GM19239 (cell line): ENCODE measurements around the gene MRPL43.
"Not testable (repeated sequence)": the region's sequence is repeated elsewhere in the genome, so short reads cannot be mapped to it uniquely, and the experiment has no call there.

Experiments used
- DNase-seq: peaks from one replicate; pipeline ENCODE4 v3.0.0; 2011; ENCODE audit warnings: low spot score; ENCODE audit not compliant: insufficient read length
- FAIRE-seq: peaks from 2 replicates; lab custom pipeline; 2011; peaks lifted over from hg19 to GRCh38; lab: Jason Lieb, UNC

Gene MRPL43

DNA sequence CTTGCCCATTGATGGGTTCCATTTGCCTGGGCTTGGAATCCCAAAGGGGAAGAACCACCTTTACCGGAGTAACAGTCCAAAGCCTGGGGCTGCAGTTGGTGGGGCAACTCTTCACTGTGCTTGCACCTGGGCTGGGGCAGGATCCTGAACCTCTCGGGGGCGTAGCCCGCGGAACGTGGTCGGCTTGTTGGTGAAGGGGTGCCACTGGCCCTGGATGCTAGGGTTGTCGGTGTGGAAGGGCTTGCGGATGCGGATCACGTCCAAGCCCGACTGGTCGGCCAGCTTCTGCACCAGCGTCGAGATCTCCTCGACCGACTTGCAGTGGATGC lies 710 bp downstream of the MRPL43 start:
- no peak for DNase-seq
- FAIRE-seq = no peak

DNA sequence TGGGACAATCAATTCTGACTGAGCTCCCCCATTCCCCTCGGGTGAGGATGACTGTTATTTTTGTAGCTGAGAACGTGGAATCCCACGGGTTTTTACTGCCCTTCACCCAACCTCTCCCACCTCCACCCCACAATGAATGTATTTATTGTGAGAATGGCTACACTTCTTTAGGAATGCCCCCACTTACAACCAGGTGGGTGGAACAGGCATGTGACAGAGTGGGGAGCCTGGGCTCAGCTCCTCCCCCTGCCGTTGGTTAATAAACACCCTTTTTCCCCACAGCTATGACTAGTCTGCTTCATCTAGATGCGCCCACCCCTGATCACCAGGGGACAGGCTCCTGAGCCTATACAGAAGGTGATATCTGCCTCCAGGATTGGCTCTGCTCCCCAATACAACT lies 2.0 kb downstream of the MRPL43 start:
- DNase-seq (no peak), FAIRE-seq (no peak)

DNA sequence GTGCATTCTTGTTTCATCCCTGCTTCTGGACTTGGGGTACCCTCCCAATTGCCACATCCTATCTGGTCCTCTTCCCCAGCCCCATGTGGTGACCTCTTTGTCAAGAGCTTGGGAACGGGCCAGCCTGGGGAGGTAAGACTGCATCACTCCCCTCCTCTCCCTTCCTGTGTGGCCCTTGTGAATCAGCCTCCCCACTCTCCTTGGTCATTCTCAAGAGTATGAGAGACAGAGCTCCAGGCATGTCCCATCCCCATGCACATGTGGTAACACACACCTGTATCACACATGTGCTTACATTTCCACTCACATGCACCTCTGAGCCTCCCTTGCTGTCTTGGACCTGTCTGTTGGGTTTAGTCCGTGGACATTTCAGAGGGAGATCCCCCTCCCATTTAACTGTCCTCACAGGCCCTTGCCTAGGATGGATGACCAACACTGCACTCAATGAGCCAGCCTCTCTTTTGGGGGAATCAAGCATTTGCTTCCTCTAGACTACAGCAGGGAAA lies 2.6 kb downstream of the MRPL43 start:
- FAIRE-seq (no peak), DNase-seq (no peak)

DNA sequence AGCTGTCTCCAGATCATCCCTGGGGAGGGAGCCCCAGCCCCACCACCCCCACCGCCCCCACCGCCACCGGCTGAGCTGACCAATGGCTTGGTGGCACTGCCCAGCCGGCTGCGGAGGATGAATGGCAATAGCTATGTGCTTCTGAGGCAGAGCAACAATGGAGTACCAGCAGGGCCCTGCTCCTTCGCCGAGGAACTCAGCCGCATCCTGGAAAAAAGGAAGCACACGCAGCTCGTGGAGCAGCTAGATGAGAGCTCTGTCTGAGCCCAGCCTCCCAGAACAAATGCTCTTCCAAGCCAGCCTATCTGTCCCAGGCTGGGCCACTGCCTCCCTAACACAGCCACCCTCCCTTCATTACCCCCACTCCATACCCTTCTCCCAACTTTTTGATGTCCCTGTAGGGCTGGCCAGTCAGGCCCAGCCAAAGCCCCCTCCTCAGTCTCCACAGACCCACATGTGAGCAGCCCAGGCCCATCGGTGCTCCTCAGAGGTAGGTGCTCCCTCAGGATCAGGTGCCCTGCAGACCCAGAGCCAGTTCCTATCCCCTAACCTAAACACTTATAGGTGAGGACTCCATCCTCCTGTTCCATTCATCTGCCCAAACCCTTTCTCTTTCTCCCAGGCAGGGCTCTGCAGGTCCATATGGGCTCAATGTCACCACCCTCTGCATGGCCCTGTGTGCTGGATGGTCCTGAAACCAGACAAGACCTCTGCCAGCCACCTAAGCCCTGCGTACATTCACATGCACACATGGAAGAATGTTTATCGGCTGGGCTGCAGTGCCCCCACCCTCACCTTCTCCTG lies 3.2 kb downstream of the MRPL43 start:
- no peak for FAIRE-seq
- no peak for DNase-seq

DNA sequence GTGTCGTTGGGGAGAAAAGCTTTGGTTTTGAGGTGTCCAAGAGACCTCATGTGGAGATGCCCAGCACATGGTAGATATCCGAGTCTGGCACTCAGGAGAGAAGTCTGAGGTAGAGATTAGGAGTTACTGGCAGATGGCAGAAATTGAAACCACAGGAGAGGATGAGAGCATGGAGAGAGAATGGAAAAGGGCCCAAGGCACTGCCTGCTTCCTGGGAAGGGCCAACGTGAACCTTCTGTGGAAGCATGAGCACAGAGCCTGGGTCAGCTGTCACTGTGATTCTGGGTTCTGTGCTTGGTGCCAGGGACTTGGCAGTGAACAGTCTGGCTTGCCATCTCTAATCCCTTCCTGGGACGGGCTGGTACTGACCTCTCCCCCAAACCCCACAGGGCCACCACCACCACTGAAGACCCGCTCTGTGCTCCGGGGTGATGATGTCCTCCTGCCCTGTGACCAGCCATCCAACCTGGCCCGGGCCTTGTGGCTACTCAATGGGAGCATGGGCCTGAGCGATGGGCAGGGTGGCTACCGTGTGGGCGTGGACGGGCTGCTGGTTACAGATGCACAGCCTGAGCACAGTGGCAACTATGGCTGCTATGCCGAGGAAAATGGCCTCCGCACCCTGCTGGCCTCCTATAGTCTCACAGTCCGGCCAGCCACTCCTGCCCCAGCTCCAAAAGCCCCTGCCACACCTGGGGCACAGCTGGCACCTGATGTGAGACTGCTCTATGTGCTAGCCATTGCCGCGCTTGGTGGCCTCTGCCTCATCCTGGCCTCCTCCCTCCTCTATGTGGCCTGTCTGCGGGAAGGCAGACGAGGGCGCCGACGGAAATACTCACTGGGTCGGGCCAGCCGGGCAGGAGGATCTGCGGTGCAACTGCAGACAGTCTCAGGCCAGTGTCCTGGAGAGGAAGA lies 4.1 kb downstream of the MRPL43 start:
- FAIRE-seq = no peak

DNA sequence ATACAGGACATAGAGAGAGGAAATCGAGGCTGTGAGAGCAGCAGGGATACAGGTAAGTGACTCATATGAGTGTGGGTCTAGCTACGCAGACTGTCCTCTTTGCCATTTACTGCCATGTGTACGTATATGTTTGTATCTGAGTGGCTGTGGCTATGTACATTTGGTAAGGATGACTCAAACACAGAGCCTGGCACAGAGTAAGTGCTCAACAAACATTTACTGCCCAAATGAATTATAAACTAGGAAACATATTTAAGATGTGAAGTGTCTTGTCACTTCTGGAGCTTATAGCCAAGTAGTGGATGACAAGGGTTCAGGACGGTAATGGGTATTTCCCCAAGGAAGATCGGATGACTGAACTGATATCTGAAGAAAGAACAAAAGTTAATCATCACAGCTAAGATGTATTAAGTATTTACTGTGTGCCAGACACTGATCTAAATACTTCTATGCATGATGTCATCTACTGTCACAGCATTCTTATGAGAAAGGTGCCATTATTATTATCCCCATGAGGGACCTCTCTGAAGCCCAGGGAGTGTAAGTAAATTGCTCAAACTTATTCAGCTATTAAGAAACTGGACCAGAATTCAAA lies 6.0 kb downstream of the MRPL43 start:
- FAIRE-seq = no peak
- DNase-seq = no peak

More for the DNA sequence above, 4.1 kb downstream of the MRPL43 start:
- no peak for DNase-seq

DNA sequence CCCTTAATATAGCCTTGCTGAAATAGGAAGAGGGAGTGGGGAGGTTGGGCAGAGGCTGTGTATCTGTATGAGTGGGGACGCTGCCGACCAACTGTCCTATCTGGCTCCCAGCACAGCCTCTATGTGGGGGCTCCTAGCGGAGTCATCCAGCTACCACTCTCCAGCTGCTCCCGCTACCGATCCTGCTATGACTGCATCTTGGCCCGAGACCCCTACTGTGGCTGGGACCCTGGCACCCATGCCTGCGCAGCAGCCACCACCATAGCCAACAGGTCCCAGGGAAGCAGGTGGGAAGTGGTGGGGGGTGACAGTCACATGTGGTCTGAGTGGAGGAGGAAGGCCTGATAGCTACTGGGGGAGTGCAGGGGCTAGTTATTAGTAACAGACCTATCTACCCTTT lies 6.6 kb downstream of the MRPL43 start:
- DNase-seq = no peak
- no peak for FAIRE-seq

DNA sequence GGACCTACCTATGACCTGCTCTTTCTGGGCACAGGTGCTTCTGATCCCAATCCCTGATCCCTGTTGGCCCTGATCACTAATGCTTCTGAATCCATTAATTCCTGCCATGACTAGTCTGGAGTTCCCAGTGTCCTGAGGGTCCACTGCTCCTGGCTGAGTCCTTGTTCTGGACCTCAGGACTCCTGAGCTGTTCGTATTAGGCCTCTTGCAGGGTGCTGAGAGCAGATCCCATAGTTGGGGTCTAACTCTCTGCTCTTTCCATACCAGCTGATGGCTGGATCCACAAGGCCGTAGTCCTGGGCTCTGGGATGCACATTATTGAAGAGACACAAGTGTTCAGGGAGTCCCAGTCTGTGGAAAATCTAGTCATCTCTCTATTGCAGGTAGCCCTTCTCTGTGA lies 7.0 kb downstream of the MRPL43 start:
- FAIRE-seq = no peak
- DNase-seq = no peak

DNA sequence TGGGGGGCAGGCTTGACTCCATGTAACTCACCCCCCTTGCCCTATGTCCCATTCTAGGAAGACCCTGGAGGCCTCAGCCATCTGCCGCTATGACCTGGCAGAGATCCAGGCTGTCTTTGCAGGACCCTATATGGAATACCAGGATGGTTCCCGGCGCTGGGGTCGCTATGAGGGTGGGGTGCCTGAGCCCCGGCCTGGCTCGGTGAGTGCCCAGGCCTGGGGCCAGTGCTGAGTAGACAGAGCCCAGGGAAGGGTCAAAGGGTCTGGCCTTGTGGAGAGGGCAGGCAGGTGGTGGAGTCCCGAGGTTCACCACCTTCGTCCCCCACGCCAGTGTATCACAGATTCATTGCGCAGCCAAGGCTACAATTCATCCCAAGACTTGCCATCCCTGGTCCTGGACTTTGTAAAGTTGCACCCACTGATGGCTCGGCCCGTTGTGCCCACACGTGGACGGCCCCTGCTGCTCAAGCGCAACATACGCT lies 7.5 kb downstream of the MRPL43 start:
- no peak for FAIRE-seq
- DNase-seq = no peak

DNA sequence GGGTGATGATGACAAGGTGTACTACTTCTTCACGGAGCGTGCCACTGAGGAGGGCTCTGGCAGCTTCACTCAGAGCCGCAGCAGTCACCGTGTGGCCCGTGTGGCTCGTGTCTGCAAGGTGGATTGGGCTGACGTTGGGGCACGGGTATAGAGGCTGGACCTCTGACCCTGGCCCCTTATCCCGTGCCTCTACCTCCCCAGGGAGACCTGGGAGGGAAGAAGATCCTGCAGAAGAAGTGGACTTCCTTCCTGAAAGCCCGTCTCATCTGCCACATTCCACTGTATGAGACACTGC lies 8.4 kb downstream of the MRPL43 start:
- DNase-seq = no peak
- no peak for FAIRE-seq

DNA sequence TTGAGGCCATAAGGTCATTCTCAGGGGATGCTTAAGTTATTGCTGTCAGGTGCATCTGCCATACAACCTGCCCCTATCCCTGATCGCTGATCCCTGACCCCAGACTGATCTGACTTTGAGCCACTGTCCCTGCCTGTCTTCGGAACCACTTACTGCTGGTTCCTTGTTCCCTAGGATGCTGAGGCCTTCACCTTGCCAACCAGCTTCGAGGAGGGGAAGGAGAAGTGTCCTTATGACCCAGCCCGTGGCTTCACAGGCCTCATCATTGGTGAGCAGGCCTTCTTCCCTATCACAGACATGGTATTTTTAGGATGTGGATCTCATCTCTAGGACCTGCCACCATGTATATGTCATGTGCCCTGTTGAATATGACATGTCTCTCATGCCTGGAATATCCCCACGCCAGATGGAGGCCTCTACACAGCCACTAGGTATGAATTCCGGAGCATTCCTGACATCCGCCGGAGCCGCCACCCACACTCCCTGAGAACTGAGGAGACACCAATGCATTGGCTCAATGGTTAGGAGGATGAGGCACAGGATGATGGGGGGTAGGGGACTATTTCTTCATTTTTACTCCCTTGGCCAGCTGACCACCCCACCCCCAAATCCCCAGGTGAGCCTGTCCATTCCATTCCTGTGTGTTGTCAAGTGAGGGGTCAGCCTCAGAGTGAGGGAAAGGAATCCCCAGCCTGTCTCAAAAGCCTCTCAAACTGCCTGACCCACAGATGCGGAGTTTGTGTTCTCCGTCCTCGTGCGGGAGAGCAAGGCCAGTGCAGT lies 9.0 kb downstream of the MRPL43 start:
- DNase-seq (no peak), FAIRE-seq (no peak)

DNA sequence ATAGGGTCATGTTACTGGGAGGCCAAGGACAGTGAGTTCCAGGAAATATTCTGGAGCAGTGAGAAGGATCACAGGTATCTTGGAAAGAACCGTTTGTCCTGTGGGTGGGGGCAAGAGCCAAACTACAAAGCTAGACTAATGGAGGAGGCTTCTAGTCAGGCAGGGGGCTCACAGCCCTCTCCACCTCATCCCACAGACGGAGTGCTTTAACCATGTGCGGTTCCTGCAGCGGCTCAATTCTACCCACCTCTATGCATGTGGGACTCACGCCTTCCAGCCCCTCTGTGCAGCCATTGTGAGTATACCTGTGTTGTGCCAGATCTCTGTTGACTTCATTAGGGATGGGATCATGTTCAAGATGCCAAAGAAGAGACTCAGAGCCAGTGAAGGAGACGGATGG lies 9.9 kb downstream of the MRPL43 start:
- DNase-seq (no peak), FAIRE-seq (no peak)

DNA sequence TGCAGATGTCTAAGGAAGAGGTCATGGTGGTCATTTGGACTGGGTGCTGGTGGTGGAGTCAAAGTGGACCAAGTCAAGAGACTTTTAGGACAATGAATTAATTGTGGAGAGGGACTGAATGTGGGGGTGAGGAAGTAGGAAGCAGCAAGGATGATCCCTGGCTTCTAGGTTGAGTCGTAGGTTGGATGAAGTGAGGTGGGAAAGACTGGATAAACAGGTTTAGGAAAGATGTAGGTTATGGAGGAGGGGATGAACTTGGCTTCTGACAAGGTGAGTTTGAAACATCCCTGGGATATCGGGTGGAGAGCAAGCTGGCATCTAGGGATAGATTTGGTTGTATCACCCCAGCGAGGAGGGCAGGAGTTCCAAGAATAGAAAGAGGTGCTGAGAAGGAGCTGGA lies 10.4 kb downstream of the MRPL43 start:
- DNase-seq = no peak
- FAIRE-seq = no peak

DNA sequence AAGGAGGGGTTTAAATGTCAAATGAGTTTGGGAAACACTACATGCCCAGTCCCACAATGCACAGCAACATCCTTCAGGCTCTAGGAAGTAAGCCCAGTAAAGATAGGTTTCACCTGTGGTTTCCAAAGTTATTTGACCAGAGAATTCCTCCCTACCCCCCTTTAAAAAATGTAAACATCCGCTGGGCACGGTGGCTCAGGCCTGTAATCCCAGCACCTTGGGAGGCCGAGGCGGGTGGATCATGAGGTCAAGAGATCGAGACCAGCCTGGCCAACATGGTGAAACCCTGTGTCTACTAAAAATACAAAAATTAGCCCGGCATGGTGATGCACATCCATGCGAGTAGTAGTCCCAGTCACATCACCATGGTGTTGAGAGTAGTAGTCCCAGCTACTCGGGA lies 11.9 kb downstream of the MRPL43 start:
- not testable (repeated sequence) for FAIRE-seq, DNase-seq

DNA sequence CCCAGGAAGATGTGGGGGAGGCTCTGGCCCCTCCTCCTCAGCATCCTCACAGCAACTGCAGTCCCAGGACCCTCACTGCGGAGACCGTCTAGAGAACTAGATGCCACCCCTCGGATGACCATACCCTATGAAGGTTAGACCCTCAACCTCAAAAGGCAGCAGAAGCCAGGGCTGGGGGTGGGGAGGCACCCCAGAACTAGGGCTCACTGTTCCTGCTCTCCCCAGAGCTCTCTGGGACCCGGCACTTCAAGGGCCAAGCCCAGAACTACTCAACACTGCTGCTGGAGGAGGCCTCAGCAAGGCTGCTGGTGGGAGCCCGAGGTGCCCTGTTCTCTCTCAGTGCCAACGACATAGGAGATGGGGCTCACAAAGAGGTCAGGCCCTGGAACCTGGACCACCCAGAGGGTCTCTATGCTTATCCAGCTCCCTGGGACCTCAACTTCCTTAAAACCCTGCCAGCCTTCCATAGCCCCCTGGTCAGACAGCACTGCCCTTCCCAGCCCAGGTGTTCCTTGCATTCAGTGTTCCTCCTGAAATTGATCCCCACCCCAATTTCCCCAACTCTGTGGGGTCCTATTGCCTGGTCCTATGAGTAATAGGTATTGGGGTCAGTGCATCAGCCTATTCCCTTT lies 14.3 kb downstream of the MRPL43 start:
- no peak for FAIRE-seq
- no peak for DNase-seq

DNA sequence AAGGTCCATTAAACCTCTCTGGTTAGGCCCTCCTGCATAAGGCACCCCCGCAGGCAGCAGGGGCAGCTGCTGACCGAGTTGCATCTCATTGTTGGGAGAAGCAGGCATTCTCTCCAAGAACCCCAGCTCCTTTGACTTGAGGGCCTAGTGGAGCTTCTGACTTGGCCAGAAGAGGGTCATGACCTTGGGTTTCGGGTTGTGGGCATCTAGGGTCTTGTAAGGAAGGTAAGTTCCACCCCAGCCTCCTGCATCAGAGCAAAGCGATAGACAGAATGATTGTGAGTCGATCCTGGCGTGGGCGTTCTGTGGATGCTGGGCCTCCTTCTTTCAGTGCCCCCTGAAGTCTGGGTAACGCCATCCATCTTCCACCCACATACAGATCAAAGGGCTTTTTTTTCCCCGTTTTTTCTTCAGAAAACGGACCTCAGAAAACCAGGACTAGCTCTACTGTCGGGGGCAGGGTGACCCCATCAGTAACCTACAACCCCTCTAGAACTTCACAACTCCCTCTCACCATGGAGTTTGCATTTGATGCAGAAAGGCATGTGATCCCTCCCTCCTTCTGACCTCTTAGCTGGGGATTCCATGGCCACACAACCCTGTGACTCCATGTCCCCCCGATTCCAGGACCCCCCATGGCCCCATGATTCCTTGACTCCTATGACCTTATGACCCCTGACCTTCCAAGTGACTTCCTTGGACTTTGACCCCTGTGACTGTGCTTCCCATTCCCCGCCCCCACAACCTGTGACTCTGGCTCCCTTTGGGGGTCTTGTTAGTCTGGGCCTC lies 15.0 kb downstream of the MRPL43 start:
- DNase-seq (no peak), FAIRE-seq (no peak)

DNA sequence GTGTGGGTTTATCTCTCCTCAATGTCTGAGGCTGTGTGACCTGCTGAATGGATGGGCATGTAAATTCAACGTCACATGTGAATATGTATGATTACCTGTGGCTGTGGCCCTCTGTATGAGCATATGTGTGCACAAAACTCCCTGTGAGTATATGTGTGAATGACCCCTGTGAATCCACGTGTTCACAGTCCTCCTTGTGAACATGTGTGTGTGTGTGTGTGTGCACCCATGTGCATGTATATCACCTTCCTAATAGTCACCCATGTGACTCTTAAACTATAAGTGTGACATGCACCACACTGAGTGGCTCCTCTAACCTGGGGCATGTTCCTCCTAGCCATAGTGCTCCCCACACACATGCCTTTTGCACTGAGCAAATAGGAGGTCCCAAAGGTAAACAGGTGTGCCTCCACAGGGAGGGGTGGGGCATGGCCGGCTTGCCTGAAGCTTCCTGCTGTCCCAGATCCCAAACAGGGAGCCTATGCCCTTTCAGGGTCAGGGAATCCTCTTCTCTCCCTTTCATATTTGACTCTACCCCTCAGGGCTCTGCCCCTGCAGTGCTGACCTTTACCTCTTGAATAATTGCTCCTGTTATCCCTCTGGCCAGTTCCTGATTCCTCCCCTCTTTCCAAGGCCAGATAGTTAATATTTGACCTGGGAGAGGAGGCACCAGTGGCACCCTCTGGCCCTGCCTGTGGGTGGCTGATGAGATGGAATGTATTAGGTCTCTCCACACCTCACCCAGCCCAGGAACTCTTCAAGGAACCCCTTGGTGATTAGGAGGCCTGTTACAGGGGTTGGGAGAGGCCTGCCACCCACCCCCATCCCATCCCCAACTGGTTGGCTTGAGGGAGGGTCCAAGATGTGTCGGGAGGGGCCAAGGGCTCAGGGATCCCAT lies 16.1 kb downstream of the MRPL43 start:
- FAIRE-seq (no peak), DNase-seq (no peak)
